PFSK-1 (cell line): Measurements from ENCODE around the gene RNF19B.

Experiments
- POLR2AphosphoS5 ChIP-seq: IDR thresholded peaks from 2 replicates; pipeline ENCODE4 v1.6.1; 2012; ENCODE audit warnings: low read depth, mild to moderate bottlenecking, control low read depth, low read length, moderate library complexity
- REST ChIP-seq, 2 experiments: IDR thresholded peaks; 2 replicates each; pipeline versions ENCODE4 v1.6.1 to v1.8.0; 2011 to 2012; ENCODE audit warnings: low read depth in 2 of 2, low read length in 2 of 2, control low read depth in 1 of 2, inconsistent platforms in 1 of 2, mild to moderate bottlenecking in 1 of 2, moderate library complexity in 1 of 2; ENCODE audit not compliant: insufficient read depth in 1 of 2

- TF ChIP-seq POLR2AphosphoS5 (no peak), REST (IDR thresholded peaks at IDR 0.05; ENCODE audit: insufficient read depth in 1 of 2, low read depth in 2 of 2, low read length in 2 of 2) (no peak)
These were observed 20.0 kb upstream of the RNF19B start for GRCh38 chr1:32984455-32985171.
